ENCODE measurements around the gene CD164L2.

CD164L2 gene

DNA sequence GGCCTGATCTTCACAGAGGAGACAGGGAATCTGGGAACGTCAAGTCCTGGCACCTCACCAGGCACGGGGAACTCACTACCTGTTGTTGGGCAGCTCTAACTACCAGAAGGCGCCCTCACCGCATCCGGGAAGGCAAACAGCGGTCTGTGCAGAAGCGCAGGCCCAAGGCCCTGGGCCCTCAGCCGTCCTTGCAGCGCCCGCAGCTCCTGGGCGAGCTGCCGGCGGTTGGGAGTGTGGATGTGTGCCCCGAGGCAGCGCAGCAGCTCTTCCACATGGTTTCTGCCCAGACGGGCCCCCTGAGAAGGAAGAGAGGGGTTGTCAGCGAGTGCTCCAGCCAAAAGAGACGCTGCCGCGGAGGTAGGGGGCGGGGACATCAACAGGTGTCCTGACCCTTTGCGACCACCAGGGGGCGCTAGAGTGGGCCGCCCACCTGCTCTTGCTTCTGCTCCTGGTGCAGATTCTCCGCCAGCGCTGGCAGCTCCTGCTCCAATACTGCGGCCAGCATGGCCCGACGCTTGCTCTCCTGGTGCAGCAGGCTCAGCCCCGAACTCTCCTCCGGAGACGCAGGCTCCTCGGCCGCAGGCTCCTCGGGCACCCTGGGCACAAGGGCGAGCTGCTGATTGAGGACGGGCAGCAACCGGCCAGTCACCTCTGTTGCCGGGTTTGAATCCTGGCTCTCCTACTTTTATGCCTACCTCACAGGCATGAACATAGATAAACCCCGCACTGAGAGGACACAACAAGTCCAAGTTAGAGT, 25.7 kb downstream of the CD164L2 start:
- peak; percentile 85 for TF ChIP-seq CTCF (conservative IDR thresholded peaks at IDR 0.05; ENCODE audit: low read depth, low read length)
- peak overlapping the region; percentile 79 for H3K4me2 ChIP-seq
- no peak overlapping the region for H3K9ac ChIP-seq
- no peak overlapping the region for H3K27ac ChIP-seq
- no peaks in the 10 kb centered on the region for H3K36me3 ChIP-seq (ENCODE audit: insufficient read depth)
- H2AFZ ChIP-seq (ENCODE audit: low read depth) = peak overlapping the region; percentile 79
- H3K4me3 ChIP-seq (IDR thresholded peaks at IDR 0.05; ENCODE audit: insufficient read depth, low read depth, low read length) = no peak overlapping the region
- H3K4me1 ChIP-seq (ENCODE audit: low read depth, poor library complexity, severe bottlenecking) = peaks cover 7% of the 10 kb centered on the region
- no peaks in the 10 kb centered on the region for H3K79me2 ChIP-seq (ENCODE audit: insufficient read depth, low read depth)
- no peaks in the 10 kb centered on the region for H4K20me1 ChIP-seq (ENCODE audit: insufficient read depth)
- H3K27me3 ChIP-seq (ENCODE audit: insufficient read depth, low read depth) = no peaks in the 10 kb centered on the region

DNA sequence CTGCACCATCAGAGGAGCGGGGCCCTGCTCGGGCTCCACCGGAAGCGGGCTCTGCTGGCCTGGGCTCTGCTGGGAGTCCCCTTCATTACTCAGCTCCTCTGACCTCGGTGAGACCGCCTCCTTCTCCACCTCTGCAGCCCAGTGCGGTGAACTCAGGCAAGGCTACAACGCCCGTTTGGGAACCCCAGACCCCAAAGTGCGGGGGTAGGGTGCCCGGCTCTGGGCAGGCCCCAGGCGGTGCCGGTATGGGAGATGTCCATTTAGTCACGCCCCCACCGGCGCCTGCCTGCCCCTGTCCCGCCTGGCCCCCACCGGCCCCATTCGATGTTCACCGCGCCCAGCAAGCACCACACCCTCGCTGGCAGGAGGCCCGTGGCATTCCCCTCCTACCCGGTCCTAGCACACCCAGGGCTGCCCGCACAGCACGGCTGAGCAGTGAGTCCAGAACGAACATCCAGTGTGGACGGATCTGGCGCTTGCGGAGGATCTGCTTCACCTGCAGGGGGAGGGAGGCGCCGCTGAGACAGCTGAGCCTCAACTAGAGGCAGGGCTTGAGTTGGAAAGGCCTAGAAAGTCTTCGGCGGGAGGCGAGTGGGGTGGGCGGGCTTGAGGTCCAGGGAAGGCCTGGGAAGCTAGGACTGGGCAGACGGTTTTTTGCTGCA, 26.4 kb downstream of the CD164L2 start:
- Histone ChIP-seq H3K9ac (no peak overlapping the region), H3K4me3 (IDR thresholded peaks at IDR 0.05; ENCODE audit: insufficient read depth, low read depth, low read length) (no peak overlapping the region), H3K27ac (no peak overlapping the region), H2AFZ (ENCODE audit: low read depth) (peak overlapping the region; percentile 79), H3K4me1 (ENCODE audit: low read depth, poor library complexity, severe bottlenecking) (peaks cover 7% of the 10 kb centered on the region), H3K36me3 (ENCODE audit: insufficient read depth) (no peaks in the 10 kb centered on the region), H4K20me1 (ENCODE audit: insufficient read depth) (no peaks in the 10 kb centered on the region), H3K4me2 (peak overlapping the region; percentile 79; the same call in 1 of the 2 replicates), H3K27me3 (ENCODE audit: insufficient read depth, low read depth) (no peaks in the 10 kb centered on the region), H3K79me2 (ENCODE audit: insufficient read depth, low read depth) (no peaks in the 10 kb centered on the region)
- TF ChIP-seq CTCF (conservative IDR thresholded peaks at IDR 0.05; ENCODE audit: low read depth, low read length) = no peak

- no peak overlapping the region for H3K9ac ChIP-seq
Measured at GRCh38 chr1:27356277-27356618, 26.9 kb downstream of the CD164L2 start.

GRCh38 chr1:27355683-27356082, 27.4 kb downstream of the CD164L2 start:
- Histone ChIP-seq H3K27me3 (ENCODE audit: insufficient read depth, low read depth) (no peaks in the 10 kb centered on the region), H2AFZ (ENCODE audit: low read depth) (no peak overlapping the region), H3K4me3 (IDR thresholded peaks at IDR 0.05; ENCODE audit: insufficient read depth, low read depth, low read length) (no peak overlapping the region), H3K79me2 (ENCODE audit: insufficient read depth, low read depth) (no peaks in the 10 kb centered on the region), H3K9ac (no peak overlapping the region), H3K4me1 (ENCODE audit: low read depth, poor library complexity, severe bottlenecking) (peaks cover 7% of the 10 kb centered on the region), H3K4me2 (no peak overlapping the region), H3K27ac (no peak overlapping the region), H4K20me1 (ENCODE audit: insufficient read depth) (no peaks in the 10 kb centered on the region), H3K36me3 (ENCODE audit: insufficient read depth) (no peaks in the 10 kb centered on the region)
- no peak for TF ChIP-seq CTCF (conservative IDR thresholded peaks at IDR 0.05; ENCODE audit: low read depth, low read length)

More at GRCh38 chr1:27356277-27356618, 26.9 kb downstream of the CD164L2 start:
- H3K4me2 ChIP-seq = no peak overlapping the region
- peaks cover 7% of the 10 kb centered on the region for H3K4me1 ChIP-seq (ENCODE audit: low read depth, poor library complexity, severe bottlenecking)
- H4K20me1 ChIP-seq (ENCODE audit: insufficient read depth) = no peaks in the 10 kb centered on the region
- no peak overlapping the region for H3K4me3 ChIP-seq (IDR thresholded peaks at IDR 0.05; ENCODE audit: insufficient read depth, low read depth, low read length)
- H3K27me3 ChIP-seq (ENCODE audit: insufficient read depth, low read depth) = no peaks in the 10 kb centered on the region
- H3K36me3 ChIP-seq (ENCODE audit: insufficient read depth) = no peaks in the 10 kb centered on the region
- no peaks in the 10 kb centered on the region for H3K79me2 ChIP-seq (ENCODE audit: insufficient read depth, low read depth)
- TF ChIP-seq CTCF (conservative IDR thresholded peaks at IDR 0.05; ENCODE audit: low read depth, low read length) = no peak
- no peak overlapping the region for H2AFZ ChIP-seq (ENCODE audit: low read depth)
- H3K27ac ChIP-seq = no peak overlapping the region

Data from KMS-11 (cell line).